HG02973 (cell line): ENCODE results near the gene PRKAG2.

Experiments used
- ATAC-seq: cut with Tn5 transposase; IDR thresholded peaks from one replicate; pipeline ENCODE4 v1.9.1; 2021; ENCODE audit warnings: moderate library complexity; ENCODE audit not compliant: unreplicated experiment

Gene PRKAG2

DNA sequence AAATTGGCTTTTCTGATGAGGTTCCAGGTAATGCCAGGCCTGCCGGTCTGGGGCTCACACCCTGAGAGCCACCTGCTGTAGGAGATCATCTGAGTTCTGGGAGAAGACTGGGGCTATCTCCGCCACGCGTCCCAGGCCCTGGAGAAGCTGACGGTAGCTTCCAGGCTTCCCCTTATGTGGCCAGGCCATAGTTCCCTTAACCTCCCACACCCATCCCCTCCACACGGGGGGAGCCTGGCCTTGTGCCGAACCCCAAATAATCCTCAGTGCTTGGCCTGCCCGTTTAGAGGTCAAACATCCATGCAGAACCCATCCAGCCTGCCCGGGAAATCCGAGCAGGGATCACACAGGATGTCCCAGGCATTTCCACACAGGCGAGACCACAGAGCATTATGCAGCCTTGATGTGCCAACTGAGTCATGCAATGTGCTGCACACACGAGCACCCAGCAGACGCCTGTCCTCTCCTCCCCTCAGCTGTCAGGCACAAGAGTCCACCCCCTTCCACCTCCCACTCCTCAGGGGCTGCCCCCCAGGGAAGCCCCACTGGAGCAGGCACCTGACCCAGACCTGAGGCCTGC lies 176.2 kb downstream of the PRKAG2 start:
- ATAC-seq: no peak

GRCh38 chr7:151699928-151700319 lies 177.0 kb downstream of the PRKAG2 start:
- no peak for ATAC-seq

DNA sequence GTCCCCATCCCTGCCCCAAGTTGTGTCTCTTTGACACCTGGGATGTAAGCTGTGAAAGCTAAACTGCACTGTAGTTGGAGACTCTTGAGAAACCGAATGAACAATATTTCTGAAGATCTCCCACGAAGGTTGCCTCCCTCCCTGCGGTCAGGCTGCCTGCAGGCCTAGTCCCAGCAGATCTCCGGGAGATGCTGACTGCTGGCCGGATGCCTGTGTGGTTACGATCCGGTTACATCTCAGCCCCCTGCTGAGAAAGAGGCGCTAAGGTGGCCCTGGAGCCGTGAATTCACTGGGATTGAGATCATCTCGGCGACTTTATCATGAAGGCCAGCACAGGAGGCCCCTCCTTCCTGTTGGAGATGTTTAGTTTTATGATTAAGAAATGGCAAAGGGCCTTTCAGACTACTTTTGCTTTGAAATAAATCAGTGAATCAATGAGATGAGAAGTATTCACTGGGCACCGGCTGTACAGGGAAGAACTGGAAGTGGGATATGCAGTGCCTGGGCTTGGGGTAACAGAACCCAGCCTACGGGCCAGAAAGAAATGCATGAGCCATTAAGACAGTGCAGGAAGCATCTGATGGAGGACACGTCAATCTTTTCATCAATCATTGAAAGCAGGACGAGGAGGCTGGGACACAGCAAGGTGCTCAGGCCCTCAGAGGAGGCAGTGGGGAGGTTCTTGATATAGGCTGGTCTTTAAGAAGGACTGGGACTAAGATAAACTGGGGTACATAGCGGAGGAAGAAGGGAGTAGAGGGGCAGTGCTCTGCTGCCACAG lies 177.6 kb downstream of the PRKAG2 start:
- ATAC-seq: no peak

GRCh38 chr7:151697942-151698341 lies 179.0 kb downstream of the PRKAG2 start:
- ATAC-seq: no peak

DNA sequence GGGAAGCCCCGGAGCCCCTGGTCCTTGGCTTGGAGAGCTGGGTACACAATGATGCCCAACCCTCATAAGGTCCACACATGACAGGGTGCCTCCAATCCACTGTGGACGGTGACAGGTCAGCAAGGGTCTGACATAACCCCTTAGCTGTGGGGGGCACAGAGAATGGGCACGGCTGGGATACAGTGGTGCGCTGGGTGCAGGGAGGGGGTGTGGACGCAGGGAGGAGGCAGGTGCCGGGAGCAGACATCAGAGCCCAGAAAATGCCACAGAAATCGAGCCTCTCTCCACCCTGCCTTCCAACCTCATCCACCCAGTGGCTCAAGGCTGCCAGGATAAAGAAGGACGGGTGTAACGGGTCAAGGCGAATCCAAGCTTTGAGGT lies 179.4 kb downstream of the PRKAG2 start:
- ATAC-seq: no peak

- ATAC-seq: no peak
Observed at GRCh38 chr7:151696721-151697514, 180.0 kb downstream of the PRKAG2 start.

DNA sequence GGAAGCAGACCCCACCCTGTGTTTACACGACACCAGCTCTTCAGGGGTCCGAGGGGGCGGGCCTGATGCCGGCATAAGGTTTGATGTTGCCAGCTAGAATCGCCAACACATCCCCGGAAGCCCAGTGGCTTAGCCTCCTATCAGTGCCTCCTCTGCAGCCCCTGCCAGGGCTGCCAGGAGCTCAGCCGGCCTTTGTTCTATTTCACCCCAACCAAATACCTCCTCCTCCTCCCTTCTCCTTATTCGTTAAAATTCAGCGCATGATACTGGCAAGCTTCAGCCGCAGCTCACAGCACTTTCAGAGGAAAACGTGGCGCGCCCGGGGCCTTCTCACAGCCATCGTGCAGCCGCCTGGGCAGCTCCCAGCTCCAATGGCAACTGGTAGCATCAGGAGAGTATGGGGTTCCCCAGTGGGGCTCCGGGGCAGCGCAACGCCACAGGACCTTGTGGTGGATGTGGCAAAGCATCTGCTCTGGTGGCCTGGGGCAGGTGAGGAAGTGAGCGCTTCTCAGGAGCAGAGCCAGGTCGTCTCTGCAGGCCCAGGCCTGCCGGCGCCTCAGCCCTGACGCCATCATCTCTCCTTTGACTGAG lies 180.9 kb downstream of the PRKAG2 start:
- no peak for ATAC-seq

DNA sequence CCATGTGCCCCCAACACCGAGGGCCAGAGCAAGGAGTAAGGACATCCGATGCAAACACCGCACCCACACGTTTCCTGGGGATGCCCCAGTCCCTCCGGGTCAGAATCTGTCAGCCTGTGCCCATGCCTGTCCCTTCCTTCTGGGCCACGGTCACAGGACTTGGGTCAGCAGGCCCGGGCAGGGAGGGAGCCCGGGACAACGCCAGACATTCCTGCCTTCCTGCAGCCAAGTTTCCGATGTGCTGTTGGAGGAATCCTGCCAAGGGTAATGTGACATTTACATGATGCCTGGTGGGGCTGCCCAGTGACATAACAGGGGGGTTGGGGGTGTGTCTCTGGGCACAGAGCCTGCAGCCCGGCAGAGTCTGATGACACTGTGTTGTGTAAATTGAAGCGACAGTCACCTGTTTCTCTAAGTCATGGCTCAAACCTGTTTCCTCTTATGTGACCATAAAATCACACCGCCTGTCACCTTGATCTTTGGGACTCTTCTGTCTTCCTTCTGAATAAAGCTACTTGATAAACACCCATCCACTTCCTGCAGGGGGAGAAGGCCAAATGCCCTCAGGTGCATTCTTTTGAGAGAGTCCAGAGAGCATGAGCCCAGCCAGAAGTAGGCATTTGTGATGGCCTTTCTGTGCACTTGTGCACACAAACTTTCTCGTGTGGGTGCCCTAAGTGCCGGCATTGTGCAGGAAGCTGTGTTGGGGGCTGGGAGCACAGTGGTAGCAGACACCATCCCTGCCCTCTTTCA lies 181.9 kb downstream of the PRKAG2 start:
- ATAC-seq: no peak

DNA sequence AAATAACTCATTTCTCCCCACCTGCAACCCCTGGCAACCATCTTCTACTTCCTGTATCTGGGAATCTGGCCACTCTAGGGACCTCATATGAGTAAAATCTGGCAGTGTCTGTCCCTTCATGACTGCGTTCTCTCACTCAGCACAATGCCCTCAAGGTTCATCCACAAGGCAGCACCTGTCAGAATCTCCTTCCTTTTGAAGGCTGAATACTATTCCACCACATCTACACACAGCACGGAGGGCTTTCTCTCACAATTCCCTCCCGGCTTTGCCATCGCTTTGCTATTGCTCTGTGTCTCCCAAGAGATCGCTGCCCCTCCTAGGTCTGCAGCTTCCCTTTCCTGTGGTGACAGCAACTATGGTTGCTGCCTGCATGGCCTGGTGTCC lies 182.5 kb downstream of the PRKAG2 start:
- ATAC-seq: no peak

GRCh38 chr7:151693140-151693539 lies 183.8 kb downstream of the PRKAG2 start:
- no peak for ATAC-seq

GRCh38 chr7:151692721-151693120 lies 184.2 kb downstream of the PRKAG2 start:
- no peak for ATAC-seq

GRCh38 chr7:151691449-151691848 lies 185.5 kb downstream of the PRKAG2 start:
- ATAC-seq: no peak

DNA sequence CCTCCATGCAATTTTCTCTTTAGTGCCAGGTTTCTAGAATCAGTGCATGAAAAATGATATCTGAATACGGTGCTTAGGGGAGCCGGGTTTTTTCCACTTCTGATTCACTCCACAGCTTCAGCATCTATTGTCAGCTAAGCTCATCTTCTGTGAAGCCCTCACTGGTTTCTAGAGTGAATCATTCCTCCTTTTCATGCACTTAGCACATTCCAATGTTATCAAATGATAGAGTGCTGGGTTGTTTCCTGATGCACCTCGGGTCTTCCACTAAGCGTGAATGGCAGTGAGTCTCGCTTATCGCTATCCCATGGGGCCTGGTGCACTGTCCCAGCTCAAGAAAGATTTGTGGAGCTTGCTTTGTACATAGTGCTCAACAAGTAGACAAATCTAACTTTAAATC lies 186.3 kb downstream of the PRKAG2 start:
- ATAC-seq: no peak

DNA sequence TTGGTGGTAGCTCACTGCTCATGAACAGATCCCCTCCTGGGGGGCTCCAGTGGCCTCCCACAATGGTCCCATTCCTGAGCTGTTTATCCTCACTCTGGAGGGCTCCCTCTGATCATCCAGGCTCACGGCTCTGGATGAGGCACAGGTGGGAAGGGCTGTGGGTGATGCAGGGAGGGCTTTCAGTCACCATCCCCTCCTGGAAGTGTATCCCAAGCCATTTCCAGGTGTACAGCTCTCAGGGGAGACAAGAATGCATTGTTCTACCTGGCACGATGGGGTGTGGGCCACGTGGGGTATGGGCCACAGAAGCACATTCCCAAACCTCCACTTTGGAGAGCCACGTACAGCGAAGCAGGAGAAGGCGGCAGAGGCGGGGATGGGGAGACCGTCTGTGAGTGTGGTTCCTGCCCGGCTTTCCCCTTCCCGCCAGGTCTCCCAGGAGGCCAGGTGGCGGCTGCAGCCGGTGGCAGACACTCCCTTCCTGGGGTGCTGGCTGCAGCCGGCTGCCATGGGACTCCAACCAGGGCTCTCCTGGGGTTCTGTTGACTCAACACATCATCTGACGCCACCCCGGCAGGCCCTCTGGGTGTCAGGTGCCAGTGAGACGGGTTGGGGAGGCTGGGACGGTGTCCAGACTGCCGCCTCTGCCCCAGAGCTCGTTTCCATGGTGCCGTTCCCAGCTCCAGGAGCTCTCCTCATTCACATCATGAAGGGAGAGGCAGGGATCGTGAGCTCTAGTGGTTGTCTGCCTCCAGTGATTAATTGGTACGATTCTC lies 187.5 kb downstream of the PRKAG2 start:
- no peak for ATAC-seq

GRCh38 chr7:151688236-151688780 lies 188.6 kb downstream of the PRKAG2 start:
- no peak for ATAC-seq

DNA sequence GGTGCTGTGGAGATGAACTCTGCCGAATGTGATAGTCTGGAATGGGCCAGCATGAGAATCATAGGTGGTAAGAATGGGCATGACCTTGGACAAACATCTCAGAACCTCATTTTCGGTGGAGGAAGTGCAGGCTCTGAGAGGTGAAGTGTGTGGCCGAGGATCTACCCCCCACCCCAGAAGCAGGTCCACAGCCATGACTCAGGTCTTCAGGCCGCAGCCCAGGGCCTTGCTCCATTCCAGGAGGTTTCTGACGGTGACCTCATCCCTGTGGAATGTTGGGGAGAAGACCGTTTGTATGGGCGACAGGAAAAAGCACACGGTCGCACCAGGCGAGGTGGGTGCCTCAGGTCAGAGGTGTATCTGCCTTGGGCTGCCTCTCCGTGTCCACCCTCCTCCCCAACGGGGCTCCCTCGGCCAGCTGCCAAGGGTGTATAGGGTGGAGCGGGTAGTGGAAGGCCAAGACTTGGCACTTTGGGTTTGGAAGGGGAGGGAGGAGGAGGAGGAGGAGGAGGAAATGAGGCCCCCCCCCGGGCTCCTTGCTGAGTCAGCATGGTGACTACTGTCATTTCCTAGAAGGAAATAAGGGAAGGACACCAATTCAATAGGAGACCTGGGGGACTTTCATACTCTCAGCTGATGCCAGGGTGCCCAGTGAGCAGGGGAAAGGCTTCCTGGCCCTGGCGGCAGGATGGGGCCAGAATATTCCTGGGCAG lies 189.2 kb downstream of the PRKAG2 start:
- no peak for ATAC-seq

DNA sequence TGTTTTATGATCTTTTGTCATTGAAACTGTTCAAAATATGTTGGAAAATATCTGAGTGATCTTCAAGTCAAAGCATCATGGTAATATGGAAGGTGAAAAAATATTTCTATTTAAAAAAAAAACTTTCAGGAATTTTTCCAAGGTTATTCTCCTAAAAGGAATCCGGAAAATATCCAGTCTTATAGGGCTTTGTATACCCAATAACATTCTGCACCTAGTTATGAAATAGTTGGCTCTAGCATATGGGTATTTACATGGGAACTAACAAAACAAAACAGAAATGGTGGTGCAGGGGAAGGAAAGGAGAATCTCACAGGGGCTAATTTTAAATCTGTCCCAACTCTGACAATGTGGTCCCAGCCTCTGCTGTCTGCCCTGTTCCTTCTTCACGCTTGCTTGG lies 190.1 kb downstream of the PRKAG2 start:
- no peak for ATAC-seq

GRCh38 chr7:151686016-151686766 lies 190.7 kb downstream of the PRKAG2 start:
- ATAC-seq: no peak
